GM12865 (cell line): ENCODE results near the gene PPID.
"Not testable (repeated sequence)": the region's sequence is repeated elsewhere in the genome, so short reads cannot be mapped to it uniquely, and the experiment has no call there.

ENCODE experiments used
- DNase-seq: peaks from one replicate; pipeline ENCODE4 v3.0.0; 2010; ENCODE audit warnings: low read depth
- H3K4me3 ChIP-seq: 2 replicates; pipeline ENCODE4 v1.5.1; 2011; ENCODE audit warnings: mild to moderate bottlenecking, low read depth, low read length, control low read depth
- CTCF ChIP-seq: IDR thresholded peaks from 2 replicates; pipeline ENCODE4 v1.5.1; 2011; ENCODE audit warnings: low read length, control low read depth, low read depth, inconsistent platforms; ENCODE audit not compliant: insufficient read depth; ENCODE audit errors: missing control alignments

Gene PPID

GRCh38 chr4:158766434-158767044, 43.3 kb upstream of the PPID start:
- no peak overlapping the region for H3K4me3 ChIP-seq
- DNase-seq, result no peak
- TF ChIP-seq CTCF, result no peak

DNA sequence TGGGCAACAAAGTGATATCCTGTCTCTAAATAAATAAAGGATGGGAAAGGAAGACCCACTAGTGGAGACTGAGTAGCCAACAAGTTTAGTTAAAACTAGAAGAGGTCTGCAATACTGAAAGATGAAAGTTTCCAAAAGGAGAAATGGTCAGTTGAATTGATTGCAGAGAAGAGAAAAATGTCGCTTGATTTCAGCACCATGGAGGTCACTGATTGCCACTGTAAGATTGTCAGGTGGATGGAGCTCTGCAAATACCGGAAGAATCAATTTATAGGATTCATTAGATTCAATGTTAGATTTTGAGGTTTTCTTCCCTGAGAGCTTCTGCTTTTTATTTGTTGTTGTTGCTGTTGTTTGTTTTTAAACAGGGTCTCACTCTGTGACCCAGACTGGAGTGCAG, 40.3 kb upstream of the PPID start:
- no peak overlapping the region for H3K4me3 ChIP-seq
- no peak for TF ChIP-seq CTCF
- no peak for DNase-seq

DNA sequence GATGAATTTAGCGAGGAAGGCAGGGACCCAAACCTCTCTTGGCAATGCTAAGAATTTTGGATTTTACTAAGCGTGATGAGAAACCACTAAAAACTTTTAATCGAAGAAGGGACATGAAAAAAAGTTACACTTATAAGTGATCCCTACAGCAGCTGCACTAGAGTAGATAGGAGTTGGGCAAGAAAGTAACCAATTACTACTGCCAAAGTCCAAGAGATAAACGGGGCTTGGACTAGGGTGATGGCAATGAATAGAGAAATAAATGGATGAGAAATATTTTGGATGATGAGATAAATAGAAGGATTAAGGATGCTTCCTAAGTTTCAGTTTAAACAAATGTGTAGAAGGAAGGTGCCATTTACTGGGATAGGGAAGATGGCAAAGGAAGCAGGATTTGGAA, 39.4 kb upstream of the PPID start:
- no peak for DNase-seq
- no peak for TF ChIP-seq CTCF

DNA sequence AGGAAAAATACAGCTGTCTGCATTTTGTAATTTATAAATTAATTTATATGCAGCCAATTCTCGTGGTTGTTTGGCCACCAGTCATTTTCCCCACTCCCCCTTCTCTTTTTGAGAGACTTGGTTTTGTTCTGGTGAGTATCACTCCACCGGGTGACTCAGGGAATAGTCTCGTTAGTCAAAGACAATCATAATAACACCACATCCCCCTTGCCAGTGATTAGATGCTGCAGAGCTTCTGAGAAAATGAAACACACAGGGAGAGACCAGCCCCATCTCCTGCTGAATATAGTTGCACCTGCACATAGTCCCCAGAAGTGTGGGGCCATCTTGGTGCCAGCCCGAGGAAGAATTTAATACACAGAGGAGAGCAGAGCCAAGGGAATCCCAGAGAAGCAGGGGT, 37.7 kb upstream of the PPID start:
- no peak for DNase-seq
- no peak overlapping the region for H3K4me3 ChIP-seq
- TF ChIP-seq CTCF, result no peak

More for the DNA sequence above, 39.4 kb upstream of the PPID start:
- no peak overlapping the region for H3K4me3 ChIP-seq

- DNase-seq, H3K4me3 ChIP-seq: not testable (repeated sequence)
Observed at GRCh38 chr4:158759539-158759938, 36.3 kb upstream of the PPID start.

DNA sequence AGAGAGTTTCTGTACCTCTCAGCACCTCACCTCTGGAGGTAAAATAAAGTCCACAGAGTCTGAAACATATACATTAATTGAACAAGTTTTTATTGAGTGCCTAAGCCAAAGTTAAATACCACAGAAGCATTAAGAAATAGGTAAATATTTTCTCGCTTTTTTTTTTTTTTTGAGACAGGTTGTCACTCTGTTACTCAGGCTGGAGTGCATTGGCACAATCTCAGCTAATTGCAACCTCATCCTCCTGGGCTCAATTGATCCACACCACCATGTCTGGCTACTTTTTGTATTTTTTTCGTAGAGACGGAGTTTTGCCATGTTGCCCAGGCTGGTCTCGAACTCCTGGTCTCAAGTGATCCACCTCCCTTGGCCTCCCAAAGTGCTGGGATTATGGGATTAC, 35.5 kb upstream of the PPID start:
- no peak overlapping the region for H3K4me3 ChIP-seq
- TF ChIP-seq CTCF, result no peak

DNA sequence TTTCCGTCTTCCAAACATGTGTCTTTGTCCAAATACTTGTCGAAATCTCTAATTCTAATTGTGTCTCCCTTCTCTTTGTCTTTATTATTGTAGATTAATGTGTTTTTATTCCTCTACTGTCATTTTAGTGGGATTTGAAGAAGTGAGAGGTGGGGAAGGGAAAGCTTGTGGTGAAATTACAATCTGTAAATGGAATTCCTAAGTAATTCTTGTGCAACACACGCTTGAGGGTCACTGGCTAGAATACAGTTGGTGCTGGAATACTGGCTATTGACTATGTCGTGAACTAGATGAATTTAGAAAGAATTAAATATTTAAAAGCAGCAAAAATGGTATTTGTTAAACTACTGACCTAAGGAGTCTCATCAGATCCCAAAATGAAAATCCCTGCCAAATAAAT, 34.9 kb upstream of the PPID start:
- TF ChIP-seq CTCF, result no peak
- DNase-seq, result no peak
- H3K4me3 ChIP-seq, result no peak overlapping the region

More for the DNA sequence above, 35.5 kb upstream of the PPID start:
- no peak for DNase-seq
